LNCAP (cell line): ENCODE results near the gene SMC3.

Experiments
- TF ChIP-seq, protein P1 (sequence below): fragments of 450-650 bp; IDR thresholded peaks from 2 replicates; pipeline ENCODE4 v1.5.1; 2017; ENCODE audit warnings: mild to moderate bottlenecking

SMC3 gene

DNA sequence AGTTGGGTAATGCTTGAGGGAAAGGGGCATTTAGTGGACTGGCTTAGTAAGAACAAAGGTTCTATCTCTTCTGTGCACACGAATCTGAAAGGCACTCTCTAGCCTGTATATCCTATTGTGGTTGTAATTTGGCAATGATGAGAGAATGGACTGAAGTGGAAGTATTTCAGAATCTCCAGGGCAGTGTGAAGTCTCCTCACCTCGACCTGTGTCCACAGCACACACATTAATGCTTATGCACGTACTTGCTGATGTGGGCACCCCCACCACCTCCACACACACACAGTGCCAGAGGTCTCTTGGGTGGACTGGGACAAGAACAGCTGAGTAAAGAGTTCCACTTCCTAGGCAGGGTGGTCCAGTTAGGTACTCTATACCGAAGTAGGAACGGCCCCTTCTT, 6.9 kb downstream of the SMC3 start:
- TF ChIP-seq, protein P1, sequence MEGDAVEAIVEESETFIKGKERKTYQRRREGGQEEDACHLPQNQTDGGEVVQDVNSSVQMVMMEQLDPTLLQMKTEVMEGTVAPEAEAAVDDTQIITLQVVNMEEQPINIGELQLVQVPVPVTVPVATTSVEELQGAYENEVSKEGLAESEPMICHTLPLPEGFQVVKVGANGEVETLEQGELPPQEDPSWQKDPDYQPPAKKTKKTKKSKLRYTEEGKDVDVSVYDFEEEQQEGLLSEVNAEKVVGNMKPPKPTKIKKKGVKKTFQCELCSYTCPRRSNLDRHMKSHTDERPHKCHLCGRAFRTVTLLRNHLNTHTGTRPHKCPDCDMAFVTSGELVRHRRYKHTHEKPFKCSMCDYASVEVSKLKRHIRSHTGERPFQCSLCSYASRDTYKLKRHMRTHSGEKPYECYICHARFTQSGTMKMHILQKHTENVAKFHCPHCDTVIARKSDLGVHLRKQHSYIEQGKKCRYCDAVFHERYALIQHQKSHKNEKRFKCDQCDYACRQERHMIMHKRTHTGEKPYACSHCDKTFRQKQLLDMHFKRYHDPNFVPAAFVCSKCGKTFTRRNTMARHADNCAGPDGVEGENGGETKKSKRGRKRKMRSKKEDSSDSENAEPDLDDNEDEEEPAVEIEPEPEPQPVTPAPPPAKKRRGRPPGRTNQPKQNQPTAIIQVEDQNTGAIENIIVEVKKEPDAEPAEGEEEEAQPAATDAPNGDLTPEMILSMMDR: no peak

GRCh38 chr10:110576220-110576619, 8.7 kb downstream of the SMC3 start:
- TF ChIP-seq, protein P1: no peak

GRCh38 chr10:110577056-110577455, 9.6 kb downstream of the SMC3 start:
- TF ChIP-seq, protein P1: no peak

GRCh38 chr10:110584006-110584405, 16.5 kb downstream of the SMC3 start:
- TF ChIP-seq, protein P1: no peak

- TF ChIP-seq, protein P1: no peak
Measured at GRCh38 chr10:110591760-110592159, 24.3 kb downstream of the SMC3 start.

- TF ChIP-seq, protein P1: no peak
Measured at GRCh38 chr10:110597476-110597875, 30.0 kb downstream of the SMC3 start.

- TF ChIP-seq, protein P1: peak; percentile 61
Measured at GRCh38 chr10:110600487-110601101, 33.1 kb downstream of the SMC3 start.

DNA sequence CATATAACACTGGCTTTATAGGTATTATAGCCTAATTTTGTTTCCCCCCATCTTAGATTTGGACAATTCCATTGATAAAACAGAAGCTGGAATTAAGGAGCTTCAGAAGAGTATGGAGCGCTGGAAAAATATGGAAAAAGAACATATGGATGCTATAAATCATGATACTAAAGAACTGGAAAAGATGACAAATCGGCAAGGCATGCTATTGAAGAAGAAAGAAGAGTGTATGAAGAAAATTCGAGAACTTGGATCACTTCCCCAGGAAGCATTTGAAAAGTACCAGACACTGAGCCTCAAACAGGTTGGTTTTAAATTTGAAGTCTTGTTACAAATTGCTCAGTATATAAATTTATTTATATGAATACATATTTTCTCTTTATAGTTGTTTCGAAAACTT, 34.1 kb downstream of the SMC3 start:
- TF ChIP-seq, protein P1: no peak
